Vagina (tissue), 2 donors: Measurements from ENCODE around the gene ATP6V0B.

Source experiments
- POLR2A ChIP-seq, 2 donors: fragments of 450-650 bp; IDR thresholded peaks; one replicate each; pipeline ENCODE4 v1.6.1; 2017; ENCODE audit warnings: antibody characterized with exemption in 2 of 2, mild to moderate bottlenecking in 2 of 2, moderate library complexity in 2 of 2
- TF ChIP-seq, protein P1 (sequence below), 3 experiments: fragments of 450-650 bp in 2 of 3; fragments of 200-600 bp in 1 of 3; sonication (generic) in 1 of 3; IDR thresholded peaks; one replicate each; pipeline ENCODE4 v1.5.1; 2017 to 2019; ENCODE audit warnings: antibody characterized with exemption in 3 of 3, mild to moderate bottlenecking in 2 of 3, moderate library complexity in 2 of 3

DNA sequence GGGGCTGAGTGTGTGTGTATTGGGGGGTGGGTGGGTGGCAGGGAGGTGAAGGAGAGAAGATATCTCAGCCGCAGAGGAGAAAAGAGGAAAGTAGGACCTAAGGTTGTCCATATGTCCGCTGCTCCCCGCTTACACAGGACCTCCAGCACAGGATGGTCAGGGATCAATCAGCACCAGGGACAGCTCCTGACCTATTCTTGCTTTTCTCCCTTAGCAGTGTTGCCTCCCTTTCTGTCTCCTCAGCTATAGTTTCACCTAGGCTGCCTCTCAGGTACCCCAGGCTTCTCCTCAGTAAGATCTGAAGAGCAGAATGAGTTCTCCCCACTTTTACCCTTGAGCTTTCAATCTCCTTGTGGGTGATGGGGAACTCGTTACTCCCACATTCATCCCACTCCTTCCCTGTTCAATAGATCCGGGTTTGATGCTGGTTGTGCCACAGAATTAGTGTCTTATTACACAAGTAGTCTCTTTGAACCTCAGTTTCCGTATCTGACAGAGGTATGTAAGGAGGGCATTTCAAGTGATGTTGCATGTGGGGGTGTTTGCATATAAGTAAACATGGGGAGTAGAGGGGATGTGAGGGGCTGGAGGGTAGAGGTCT, 6.3 kb upstream of the ATP6V0B start:
- TF ChIP-seq, protein P1, sequence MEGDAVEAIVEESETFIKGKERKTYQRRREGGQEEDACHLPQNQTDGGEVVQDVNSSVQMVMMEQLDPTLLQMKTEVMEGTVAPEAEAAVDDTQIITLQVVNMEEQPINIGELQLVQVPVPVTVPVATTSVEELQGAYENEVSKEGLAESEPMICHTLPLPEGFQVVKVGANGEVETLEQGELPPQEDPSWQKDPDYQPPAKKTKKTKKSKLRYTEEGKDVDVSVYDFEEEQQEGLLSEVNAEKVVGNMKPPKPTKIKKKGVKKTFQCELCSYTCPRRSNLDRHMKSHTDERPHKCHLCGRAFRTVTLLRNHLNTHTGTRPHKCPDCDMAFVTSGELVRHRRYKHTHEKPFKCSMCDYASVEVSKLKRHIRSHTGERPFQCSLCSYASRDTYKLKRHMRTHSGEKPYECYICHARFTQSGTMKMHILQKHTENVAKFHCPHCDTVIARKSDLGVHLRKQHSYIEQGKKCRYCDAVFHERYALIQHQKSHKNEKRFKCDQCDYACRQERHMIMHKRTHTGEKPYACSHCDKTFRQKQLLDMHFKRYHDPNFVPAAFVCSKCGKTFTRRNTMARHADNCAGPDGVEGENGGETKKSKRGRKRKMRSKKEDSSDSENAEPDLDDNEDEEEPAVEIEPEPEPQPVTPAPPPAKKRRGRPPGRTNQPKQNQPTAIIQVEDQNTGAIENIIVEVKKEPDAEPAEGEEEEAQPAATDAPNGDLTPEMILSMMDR (IDR thresholded peaks at IDR 0.05) = no peak
- no peak for TF ChIP-seq POLR2A (IDR thresholded peaks at IDR 0.05)
